OCI-LY1 (cell line): ENCODE measurements around the gene NLRC3.

ENCODE experiments used
- H2AFZ ChIP-seq: fragments of 200-600 bp; sonication (generic), shearing (Covaris generic); 2 replicates; pipeline ENCODE4 v1.6.0; 2014; ENCODE audit warnings: antibody characterized with exemption, mild to moderate bottlenecking, low read length
- H3F3A ChIP-seq: fragments of 200-600 bp; sonication (generic), shearing (Covaris generic); 2 replicates; pipeline ENCODE4 v1.6.0; 2014; ENCODE audit warnings: mild to moderate bottlenecking, antibody characterized with exemption, low read length, moderate library complexity; ENCODE audit not compliant: insufficient read depth
- H3K27ac ChIP-seq: fragments of 200-600 bp; sonication (generic); 2 replicates; pipeline ENCODE4 v1.5.1; 2014; ENCODE audit warnings: low read length, mixed run types, mild to moderate bottlenecking, low read depth; ENCODE audit not compliant: poor library complexity, severe bottlenecking
- H3K27me3 ChIP-seq: fragments of 200-600 bp; sonication (generic); 2 replicates; pipeline ENCODE4 v1.6.0; 2014; ENCODE audit warnings: antibody characterized with exemption, mild to moderate bottlenecking, low read length, moderate library complexity; ENCODE audit not compliant: insufficient read depth
- H3K36me3 ChIP-seq: fragments of 200-600 bp; sonication (generic); 2 replicates; pipeline ENCODE4 v1.6.1; 2014; ENCODE audit warnings: mild to moderate bottlenecking, antibody characterized with exemption, low read length, moderate library complexity, mixed read lengths; ENCODE audit not compliant: insufficient read depth
- H3K4me1 ChIP-seq: fragments of 200-600 bp; sonication (generic); 2 replicates; pipeline ENCODE4 v1.5.1; 2014; ENCODE audit warnings: mild to moderate bottlenecking, low read length, moderate library complexity; ENCODE audit not compliant: insufficient read depth, severe bottlenecking
- H3K4me2 ChIP-seq: fragments of 200-600 bp; sonication (generic), shearing (Covaris generic); 2 replicates; pipeline ENCODE4 v1.6.1; 2014; ENCODE audit warnings: low read length
- H3K4me3 ChIP-seq: fragments of 200-600 bp; sonication (generic); 2 replicates; pipeline ENCODE4 v1.5.1; 2014; ENCODE audit warnings: low read length, low read depth, mild to moderate bottlenecking, mixed read lengths; ENCODE audit not compliant: poor library complexity, severe bottlenecking
- H3K79me2 ChIP-seq: fragments of 200-600 bp; shearing (Covaris generic); 2 replicates; pipeline ENCODE4 v1.6.1; 2016; ENCODE audit warnings: mixed run types, low read length, mixed read lengths; ENCODE audit not compliant: insufficient read depth
- H3K9ac ChIP-seq: fragments of 200-600 bp; sonication (generic), shearing (Covaris generic); 2 replicates; pipeline ENCODE4 v1.6.1; 2014; ENCODE audit warnings: mild to moderate bottlenecking, low read length, mixed read lengths
- H3K9me2 ChIP-seq: fragments of 200-600 bp; sonication (generic), shearing (Covaris generic); 2 replicates; pipeline ENCODE4 v1.6.1; 2014; ENCODE audit warnings: low read depth, mild to moderate bottlenecking, low read length, mixed read lengths
- H3K9me3 ChIP-seq: fragments of 200-600 bp; shearing (Covaris generic); 2 replicates; pipeline ENCODE4 v1.6.1; 2014; ENCODE audit warnings: low read length, mixed read lengths
- H4K20me1 ChIP-seq: fragments of 200-600 bp; sonication (generic), shearing (Covaris generic); 2 replicates; pipeline ENCODE4 v1.6.0; 2016; ENCODE audit warnings: mild to moderate bottlenecking, low read length; ENCODE audit not compliant: insufficient read depth
- CTCF ChIP-seq: fragments of 200-600 bp; sonication (generic), shearing (Covaris generic); IDR thresholded peaks from 2 replicates; pipeline ENCODE4 v1.5.1; 2017; ENCODE audit warnings: mild to moderate bottlenecking, antibody characterized with exemption, low read length, moderate library complexity, mixed read lengths
- EZH2 ChIP-seq: fragments of 200-600 bp; sonication (generic), shearing (Covaris generic); IDR thresholded peaks from 2 replicates; pipeline ENCODE4 v1.8.0; 2017; ENCODE audit warnings: borderline replicate concordance, mixed run types, mild to moderate bottlenecking, antibody characterized with exemption, low read length, moderate library complexity, mixed read lengths

Gene NLRC3

GRCh38 chr16:3534126-3534525 lies 43.1 kb downstream of the NLRC3 start:
- H3K36me3 ChIP-seq: 0 out of 2 replicates have a peak, but pooled peaks cover 5% of the 10 kb centered on the region
- no peak overlapping the region for H3K9ac ChIP-seq
- H3K27ac ChIP-seq: no peak overlapping the region
- no peaks in the 10 kb centered on the region for H3K9me2 ChIP-seq
- no peaks in the 10 kb centered on the region for H4K20me1 ChIP-seq
- H3K9me3 ChIP-seq: no peaks in the 10 kb centered on the region
- no peaks in the 10 kb centered on the region for H3K79me2 ChIP-seq
- TF ChIP-seq EZH2: no peak
- TF ChIP-seq CTCF: no peak
- H3K4me2 ChIP-seq: no peak overlapping the region
- H3K4me3 ChIP-seq: no peak overlapping the region
- no peaks in the 10 kb centered on the region for H3F3A ChIP-seq
- H2AFZ ChIP-seq: no peak overlapping the region
- no peaks in the 10 kb centered on the region for H3K27me3 ChIP-seq
- peaks cover 24% of the 10 kb centered on the region for H3K4me1 ChIP-seq

GRCh38 chr16:3532741-3533140 lies 44.5 kb downstream of the NLRC3 start:
- H3K4me3 ChIP-seq: no peak overlapping the region
- no peak overlapping the region for H3K9ac ChIP-seq
- H3K4me1 ChIP-seq: peaks cover 17% of the 10 kb centered on the region
- 0 out of 2 replicates have a peak, but pooled peaks cover 5% of the 10 kb centered on the region for H3K36me3 ChIP-seq
- H3K27ac ChIP-seq: no peak overlapping the region
- TF ChIP-seq EZH2 (no peak), CTCF (no peak)
- no peaks in the 10 kb centered on the region for H3K9me3 ChIP-seq
- H4K20me1 ChIP-seq: no peaks in the 10 kb centered on the region
- H3K9me2 ChIP-seq: no peaks in the 10 kb centered on the region
- H2AFZ ChIP-seq: no peak overlapping the region
- H3K79me2 ChIP-seq: no peaks in the 10 kb centered on the region
- H3K27me3 ChIP-seq: no peaks in the 10 kb centered on the region
- no peak overlapping the region for H3K4me2 ChIP-seq
- H3F3A ChIP-seq: no peaks in the 10 kb centered on the region

GRCh38 chr16:3530371-3530914 lies 46.8 kb downstream of the NLRC3 start:
- no peaks in the 10 kb centered on the region for H3K79me2 ChIP-seq
- H2AFZ ChIP-seq: no peak overlapping the region
- H3K36me3 ChIP-seq: 0 out of 2 replicates have a peak, but pooled peaks cover 5% of the 10 kb centered on the region
- no peak overlapping the region for H3K4me2 ChIP-seq
- no peaks in the 10 kb centered on the region for H3K9me3 ChIP-seq
- H3F3A ChIP-seq: no peaks in the 10 kb centered on the region
- no peaks in the 10 kb centered on the region for H4K20me1 ChIP-seq
- peaks cover 4% of the 10 kb centered on the region for H3K4me1 ChIP-seq
- no peak overlapping the region for H3K27ac ChIP-seq
- no peak overlapping the region for H3K4me3 ChIP-seq
- no peaks in the 10 kb centered on the region for H3K27me3 ChIP-seq
- H3K9me2 ChIP-seq: no peaks in the 10 kb centered on the region
- TF ChIP-seq EZH2 (no peak), CTCF (no peak)
- no peak overlapping the region for H3K9ac ChIP-seq
